GM21381 (cell line): ENCODE results near the gene TENT5C.

Source experiments
- ATAC-seq: cut with Tn5 transposase; IDR thresholded peaks from one replicate; pipeline ENCODE4 v1.9.1; 2021; ENCODE audit warnings: mild to moderate bottlenecking, moderate library complexity; ENCODE audit not compliant: unreplicated experiment

The TENT5C gene

DNA sequence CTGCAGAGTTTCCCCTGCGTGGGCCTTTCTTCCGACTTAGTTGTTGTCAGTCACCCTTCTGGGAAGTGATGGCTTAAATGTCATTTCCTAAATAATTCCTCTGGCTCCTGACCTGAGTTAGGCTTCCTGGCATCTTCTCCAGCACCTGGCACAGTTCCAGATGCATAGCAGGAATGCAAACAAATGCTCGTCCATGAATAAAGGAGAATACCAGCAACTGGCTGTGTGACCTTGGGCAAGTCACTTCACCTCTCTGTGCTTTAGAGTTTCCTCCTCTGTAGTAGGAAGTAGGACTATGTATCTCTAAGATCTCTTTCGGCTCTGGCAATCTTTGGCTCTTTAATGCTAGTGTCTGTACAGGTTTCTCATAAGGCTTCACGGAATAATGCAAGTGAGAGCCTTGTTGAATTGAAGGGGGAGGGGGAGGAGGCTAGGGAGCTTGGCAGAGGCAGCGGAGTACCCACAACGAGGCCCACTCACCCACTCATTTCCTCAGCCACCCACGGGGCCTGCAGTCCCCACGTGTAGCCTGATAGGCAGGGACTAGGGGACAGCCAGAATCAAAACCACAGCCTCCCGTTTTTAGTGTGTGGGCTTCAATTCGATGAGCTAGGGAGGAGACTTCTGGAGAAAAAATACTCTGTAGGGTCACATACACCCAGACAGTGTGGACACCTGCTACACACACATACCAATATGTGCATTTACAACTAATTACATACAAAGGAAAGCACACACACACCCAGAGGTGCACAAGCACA lies 48.1 kb downstream of the TENT5C start:
- peak; percentile 4 for ATAC-seq

- ATAC-seq: peak; percentile 78
Measured at GRCh38 chr1:117654493-117655219, 48.8 kb downstream of the TENT5C start.

- no peak for ATAC-seq
Measured at GRCh38 chr1:117655220-117655577, 49.4 kb downstream of the TENT5C start.

DNA sequence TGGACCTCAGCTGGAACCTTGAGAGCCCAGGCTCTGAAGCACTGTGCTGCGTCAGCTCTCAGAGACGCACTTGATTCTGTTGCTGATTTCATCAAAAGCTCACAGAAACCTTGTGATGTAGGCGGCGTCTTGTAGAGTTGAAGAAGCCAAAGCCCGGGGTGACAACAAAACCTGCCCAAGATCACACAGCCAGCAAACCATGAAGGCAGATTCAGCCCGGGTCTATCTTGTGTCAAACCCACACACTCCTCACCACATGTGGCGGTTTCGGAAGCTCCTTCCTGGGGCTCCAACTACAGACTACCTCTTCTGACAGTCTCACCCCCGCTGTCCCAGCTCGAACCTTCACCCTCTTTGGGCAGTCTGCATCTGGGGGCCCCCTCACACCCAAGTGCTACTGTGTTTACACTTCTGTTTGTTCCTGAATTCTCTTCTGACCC lies 50.4 kb downstream of the TENT5C start:
- ATAC-seq: peak; percentile 48

GRCh38 chr1:117657031-117657430 lies 51.2 kb downstream of the TENT5C start:
- ATAC-seq: no peak

- ATAC-seq: no peak
Measured at GRCh38 chr1:117657949-117658660, 52.3 kb downstream of the TENT5C start.

DNA sequence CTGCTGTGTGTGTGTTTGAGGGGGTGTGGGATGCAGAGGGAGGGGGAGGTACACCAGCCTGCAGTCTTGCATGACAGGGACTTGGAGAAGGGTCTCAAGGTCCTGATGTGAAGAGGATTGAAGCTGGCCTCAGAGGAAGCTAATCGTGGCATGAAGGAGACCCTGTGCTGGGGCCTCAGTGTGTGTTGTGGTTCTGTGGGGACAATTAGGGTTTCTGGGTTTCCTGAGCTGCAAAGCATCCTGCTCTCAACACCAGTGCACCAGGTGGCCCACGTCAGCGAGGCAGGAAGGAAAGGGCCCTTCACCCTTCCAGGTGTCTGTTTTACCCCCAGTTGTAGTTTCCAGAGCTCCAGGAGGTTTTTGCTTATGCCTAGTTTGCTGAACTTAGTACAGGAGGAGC lies 52.8 kb downstream of the TENT5C start:
- ATAC-seq: peak; percentile 23

- ATAC-seq: no peak
Measured at GRCh38 chr1:117659550-117660270, 53.9 kb downstream of the TENT5C start.

DNA sequence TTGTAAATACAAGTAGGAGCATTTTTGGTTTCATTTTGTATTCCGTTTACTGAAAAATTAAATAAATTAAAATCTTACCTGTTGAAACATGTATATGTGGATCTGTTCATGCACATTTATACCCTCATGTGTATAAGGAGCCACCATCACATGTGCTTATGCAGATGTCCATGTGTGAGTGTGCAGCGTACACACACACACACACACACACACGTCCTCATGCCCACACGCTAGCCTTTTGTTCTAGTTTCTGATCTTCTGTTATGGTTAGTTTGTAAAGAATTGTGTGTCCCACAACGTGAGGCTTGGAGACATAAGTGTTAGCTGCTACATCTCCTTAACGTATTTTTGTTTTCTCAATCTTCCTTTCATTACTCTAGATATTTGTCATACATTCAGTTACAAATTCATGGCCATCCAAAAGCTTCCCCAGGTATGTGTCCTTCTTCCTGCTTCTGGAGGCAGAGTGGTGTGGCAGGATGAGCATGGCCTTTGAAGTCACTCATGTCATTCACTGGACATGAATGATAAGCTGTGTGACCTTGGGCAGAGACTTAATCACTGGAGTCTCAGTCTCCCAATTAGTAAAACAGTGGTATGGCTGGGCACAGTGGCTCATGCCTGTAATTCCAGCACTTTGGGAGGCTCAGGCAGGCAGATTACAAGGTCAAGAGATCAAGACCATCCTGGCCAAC lies 54.6 kb downstream of the TENT5C start:
- ATAC-seq: no peak

DNA sequence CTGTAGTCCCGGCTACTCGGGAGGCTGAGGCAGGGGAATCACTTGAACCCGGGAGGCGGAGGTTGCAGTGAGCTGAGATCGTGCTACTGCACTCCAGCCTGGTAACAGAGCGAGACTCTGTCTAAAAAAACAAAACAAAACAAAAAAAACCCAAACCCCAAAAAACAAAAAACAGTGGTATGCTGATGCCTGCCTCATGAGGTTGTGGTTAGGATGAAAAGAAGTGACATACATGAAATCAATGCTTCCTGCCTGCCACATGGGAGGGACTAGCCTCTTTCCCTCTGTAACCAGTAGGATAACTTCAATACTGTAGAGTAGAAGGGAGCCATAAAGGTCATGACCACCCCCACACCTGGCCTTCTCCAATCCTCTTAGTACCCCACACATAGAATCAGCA lies 55.2 kb downstream of the TENT5C start:
- ATAC-seq: no peak

DNA sequence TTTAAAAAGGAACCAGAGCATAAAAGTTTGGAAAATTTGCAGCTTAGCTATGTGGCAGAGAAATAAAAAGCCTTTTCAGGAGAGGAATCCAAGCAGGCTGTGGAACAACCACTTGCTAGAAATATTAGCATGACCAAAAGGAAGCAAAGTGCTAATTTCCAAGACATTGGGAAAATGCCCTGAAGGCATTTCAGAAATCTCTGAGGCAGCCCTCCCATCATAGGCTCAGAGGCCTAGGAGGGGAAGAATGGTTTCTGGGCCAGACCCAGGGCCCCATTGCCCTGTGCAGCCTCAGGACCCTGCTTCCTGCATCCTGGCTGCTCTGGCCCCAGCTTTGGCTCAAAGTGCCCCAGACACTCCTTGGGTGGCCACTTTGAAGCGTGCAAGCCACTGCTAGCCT lies 56.8 kb downstream of the TENT5C start:
- no peak for ATAC-seq

- ATAC-seq: no peak
Measured at GRCh38 chr1:117663156-117663902, 57.5 kb downstream of the TENT5C start.

DNA sequence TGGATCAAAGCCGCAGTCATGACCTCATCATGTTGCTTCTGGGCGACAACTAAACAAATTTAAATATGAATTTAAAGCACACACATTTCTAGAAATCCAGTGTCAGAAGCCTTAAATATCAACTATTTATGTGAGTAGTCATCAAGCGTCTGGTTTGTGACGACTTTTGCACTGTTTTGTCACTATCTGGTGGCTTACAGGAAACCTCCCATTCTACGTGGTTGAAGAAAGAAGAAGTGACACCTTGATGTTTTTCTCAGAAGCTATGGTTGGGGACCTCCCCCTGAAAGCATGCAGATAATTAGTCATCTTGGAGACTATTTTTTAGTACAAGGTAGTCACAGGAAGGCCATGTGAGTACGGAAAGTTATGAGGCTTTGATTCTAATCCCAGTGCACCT lies 58.5 kb downstream of the TENT5C start:
- peak; percentile 95 for ATAC-seq

DNA sequence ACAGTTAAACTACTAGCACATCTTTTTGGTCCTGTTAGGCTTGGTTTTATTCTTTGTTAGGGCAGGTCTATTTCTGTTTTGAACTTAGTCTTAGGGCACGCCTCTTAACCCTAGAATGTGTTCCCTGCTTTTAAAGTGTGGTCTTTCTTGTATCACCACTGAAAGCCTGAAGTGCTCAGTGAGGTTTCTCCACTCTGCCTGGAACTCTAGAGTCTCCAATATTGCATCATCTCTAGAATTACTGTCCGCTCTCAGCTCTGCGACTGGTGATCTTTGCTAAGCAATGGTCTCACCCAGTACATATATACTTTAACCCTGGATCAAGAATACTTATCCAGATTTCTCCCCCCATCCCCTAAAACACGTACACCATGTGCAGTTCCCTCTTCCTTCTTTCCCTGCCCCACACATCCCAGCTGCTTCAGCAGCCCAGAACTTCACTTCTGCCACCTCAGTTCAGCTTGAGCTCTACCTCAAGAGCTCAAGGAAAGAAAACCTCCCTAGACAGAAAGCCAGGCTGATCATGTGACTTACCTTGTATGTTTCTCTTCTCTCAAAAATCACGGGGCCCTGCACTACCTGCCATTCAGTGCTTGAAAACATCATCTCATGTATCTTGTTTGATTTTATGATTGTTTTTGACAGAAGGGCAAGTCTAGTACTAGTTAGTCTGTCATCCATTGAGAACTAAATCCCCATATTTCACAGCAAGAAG lies 59.9 kb downstream of the TENT5C start:
- ATAC-seq: no peak

DNA sequence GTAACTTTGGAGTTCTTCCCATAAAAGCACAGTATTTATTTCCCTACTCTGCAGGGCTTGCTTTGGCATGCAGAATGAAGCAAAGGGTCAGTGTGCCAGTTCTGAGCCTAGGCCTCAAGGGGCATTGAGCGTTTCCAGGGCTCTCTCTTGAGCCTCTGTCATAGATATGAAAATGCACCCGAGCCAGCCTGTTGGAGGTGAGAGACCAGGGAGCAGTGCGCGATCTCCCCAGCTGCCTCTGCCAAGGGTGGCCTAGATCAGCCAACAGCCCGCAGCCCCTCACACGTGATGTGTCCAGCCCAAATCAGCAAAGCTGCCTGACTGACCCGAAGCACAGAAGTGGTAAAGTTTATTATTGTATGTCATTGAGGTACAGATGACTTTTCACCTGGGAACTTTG lies 63.7 kb downstream of the TENT5C start:
- ATAC-seq: no peak

GRCh38 chr1:117670976-117671780 lies 65.3 kb downstream of the TENT5C start:
- no peak for ATAC-seq

DNA sequence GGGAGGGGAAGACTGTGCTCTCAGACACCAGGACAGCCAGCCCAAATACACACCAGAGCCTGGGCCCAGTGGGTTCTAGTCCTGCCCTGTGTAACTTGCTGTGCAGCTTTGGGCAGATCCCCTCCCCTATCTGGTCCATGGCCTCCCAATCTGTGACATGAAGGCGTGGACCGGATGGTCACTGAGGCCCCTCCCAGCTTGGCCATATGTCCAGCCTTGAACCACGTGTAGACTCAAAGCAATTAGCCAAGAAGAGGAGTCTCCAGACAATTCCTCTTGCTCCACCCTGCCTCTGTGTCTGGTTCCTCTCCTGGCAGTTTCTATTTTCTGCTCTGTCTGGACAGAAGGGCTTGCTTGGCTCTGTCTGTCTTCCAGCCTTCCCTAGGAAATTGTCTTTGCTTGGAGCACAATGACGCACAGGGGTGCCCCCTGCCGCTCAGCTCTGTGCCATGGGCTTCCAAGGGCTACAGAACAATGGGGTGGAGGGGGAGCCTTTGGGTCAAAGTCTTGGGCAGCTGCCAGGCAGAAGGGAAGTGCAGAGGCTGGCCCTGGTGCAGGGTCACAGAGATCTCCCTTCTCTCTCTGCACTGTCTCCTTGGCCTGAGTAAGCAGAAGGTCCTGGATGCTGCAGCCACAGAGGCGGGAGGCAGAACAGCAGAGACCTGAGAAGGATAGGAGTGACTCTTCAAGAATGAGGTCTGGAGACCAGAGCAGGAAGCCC lies 66.1 kb downstream of the TENT5C start:
- no peak for ATAC-seq

- ATAC-seq: no peak
Measured at GRCh38 chr1:117672756-117673155, 66.9 kb downstream of the TENT5C start.
